HG03442 (cell line): ENCODE data around the gene AP4M1.

Source experiments
- ATAC-seq: cut with Tn5 transposase; IDR thresholded peaks from one replicate; pipeline ENCODE4 v1.9.1; 2021; ENCODE audit warnings: mild to moderate bottlenecking, moderate library complexity; ENCODE audit not compliant: unreplicated experiment

Gene AP4M1

DNA sequence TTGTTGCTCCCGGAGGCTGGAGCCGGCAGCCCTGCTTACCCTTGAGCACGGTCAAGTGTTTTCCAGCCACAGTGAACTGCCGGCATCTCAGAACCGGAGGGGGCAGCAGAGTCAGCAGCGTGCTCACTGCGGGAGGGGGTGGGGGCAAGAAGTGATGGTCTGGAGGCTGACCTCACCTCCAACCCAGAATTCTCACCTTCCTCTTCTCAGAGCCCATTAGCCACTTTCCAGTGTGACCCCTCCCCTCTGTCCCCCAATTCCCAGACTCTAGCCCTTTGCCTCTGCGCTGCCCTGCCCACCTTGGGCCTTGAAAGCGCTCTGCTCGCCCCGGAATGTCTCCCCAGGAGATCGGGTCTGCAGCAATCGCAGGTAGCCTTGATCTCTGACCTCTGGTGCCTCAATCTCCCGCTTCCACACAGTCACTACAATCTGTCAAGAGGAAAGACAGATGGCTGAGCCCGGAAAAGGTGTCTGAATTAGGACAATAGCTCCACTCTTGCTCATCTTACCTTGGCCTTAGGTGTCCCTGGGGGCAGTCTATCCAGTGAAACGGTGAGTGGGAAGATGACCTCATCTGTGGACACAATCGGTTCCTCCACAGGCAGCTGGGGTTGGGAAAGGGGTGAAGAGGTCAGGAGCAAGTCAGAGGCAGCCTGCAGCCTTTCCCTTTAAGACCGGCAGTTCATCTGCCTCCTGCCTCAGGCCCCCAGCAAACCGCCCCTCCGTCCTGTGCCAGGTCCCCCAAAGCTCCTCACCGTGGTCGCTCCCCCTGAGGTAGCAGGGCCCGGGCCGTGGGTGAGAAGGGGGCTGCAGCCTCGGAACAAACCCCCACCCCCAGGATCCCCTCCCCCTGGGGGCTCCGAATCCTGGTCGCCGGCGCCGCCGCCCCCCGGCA, 56.1 kb downstream of the AP4M1 start:
- no peak for ATAC-seq
